ENCODE measurements around the gene KLHL26.

Gene KLHL26

GRCh38 chr19:18651733-18652132 lies 14.9 kb downstream of the KLHL26 start:
- DNase-seq, result no peak
- TF ChIP-seq GATA1 (IDR thresholded peaks at IDR 0.05; ENCODE audit: low read depth, low read length) (no peak), POLR2A (IDR thresholded peaks at IDR 0.05; ENCODE audit: low read length) (no peak)

- no peak for DNase-seq
Observed at GRCh38 chr19:18653853-18654252, 17.0 kb downstream of the KLHL26 start.

DNA sequence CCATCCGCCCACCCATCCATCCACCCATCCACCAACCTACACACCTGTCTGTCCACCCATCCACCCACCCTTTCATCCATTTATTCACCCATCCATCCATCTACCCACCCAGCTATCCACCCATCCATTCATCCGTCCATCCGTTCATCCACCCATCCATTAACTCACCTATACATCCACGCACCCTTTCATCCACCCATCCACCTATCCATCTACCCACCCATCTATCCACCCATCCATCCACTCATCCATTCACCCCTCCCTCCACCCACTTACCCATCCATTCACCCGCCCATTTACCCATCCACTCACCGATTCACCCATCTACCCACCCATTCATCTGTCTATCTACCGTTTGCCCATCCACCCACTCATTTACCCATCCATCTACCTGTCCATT lies 17.6 kb downstream of the KLHL26 start:
- DNase-seq, result no peak
- TF ChIP-seq POLR2A (IDR thresholded peaks at IDR 0.05; ENCODE audit: low read length) (no peak), GATA1 (IDR thresholded peaks at IDR 0.05; ENCODE audit: low read depth, low read length) (no peak)

More at GRCh38 chr19:18653853-18654252, 17.0 kb downstream of the KLHL26 start:
- TF ChIP-seq POLR2A (IDR thresholded peaks at IDR 0.05; ENCODE audit: low read length) (no peak), GATA1 (IDR thresholded peaks at IDR 0.05; ENCODE audit: low read depth, low read length) (no peak)

- DNase-seq, result no peak
- no peak for TF ChIP-seq POLR2A (IDR thresholded peaks at IDR 0.05; ENCODE audit: low read length)
- TF ChIP-seq GATA1 (IDR thresholded peaks at IDR 0.05; ENCODE audit: low read depth, low read length), result no peak
Observed at GRCh38 chr19:18655173-18655844, 18.5 kb downstream of the KLHL26 start.

DNA sequence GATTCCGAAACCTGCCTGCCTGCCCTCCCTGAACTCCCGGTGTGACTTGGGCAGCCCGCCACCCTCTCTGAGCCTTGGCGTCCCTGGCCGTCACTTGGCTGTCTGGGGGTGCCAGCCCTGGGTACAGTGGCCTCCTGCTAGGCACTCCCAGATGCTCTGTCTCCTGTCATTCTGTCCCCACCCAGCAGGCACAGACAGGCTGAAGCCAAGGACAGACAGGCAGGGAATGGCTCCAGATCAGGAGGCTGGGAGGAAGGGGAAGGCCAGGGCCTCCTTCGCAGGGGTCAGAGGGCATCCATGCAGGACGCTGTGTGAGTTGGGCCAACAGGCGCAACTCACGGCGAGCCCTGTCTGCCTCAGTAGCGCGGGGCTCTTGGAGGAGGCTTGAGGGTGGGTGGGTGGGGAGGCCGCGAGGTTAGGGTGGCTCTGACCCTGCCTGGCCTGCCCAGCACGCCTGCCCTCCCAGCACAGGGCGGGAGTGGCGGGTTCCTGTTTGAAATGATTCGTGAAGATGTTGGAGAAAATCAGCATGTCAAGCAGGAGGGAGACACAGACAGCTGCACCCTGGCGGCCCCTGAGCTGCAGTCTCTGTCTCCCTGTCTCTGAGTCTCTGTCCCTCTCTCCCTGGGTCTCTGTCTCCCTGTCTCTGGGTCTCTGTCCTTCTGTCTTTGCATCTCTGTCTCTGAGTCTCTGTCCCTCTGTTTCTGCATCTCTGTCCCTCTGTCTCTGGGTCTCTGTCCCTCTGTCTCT lies 19.7 kb downstream of the KLHL26 start:
- DNase-seq, result no peak
- no peak for TF ChIP-seq POLR2A (IDR thresholded peaks at IDR 0.05; ENCODE audit: low read length)
- no peak for TF ChIP-seq GATA1 (IDR thresholded peaks at IDR 0.05; ENCODE audit: low read depth, low read length)

DNA sequence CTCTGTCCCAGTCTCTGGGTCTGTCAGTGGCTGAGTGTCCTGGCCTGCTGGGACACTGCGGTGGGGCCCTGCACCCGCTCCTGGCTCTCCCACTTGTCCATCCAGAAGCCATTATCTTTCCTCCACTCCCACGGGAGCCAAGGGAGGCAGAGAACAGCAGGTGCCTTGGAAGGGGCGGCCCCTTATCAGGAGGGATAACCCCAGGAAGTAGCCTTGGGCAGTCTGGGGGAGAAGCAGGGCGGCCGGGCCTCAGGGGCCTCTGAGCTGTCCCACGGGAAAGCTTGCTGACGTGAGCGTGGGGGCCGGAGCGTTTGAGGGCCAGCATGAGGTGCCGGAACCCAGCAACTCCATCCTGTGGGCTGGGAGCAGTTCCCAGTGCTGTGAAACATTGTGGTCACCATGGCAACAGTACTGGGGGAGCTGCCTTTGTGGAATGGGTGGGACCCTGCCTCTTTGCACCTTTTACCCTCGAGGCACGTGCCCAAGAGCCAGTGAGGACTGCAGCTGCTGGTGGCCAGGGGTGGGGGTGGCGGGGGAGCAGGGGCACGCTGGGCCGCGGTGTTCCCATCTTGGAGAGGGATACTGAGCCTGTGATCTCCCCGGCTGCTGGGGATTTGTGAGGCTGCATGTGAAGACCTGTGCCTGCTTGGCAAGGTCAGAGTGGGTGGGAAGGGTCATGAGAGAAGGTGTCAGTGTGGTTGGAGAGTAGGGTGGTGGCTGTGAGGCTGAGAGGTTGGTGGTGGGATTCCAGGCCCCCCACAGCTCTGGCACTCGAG lies 20.9 kb downstream of the KLHL26 start:
- DNase-seq, result no peak
- no peak for TF ChIP-seq POLR2A (IDR thresholded peaks at IDR 0.05; ENCODE audit: low read length)
- no peak for TF ChIP-seq GATA1 (IDR thresholded peaks at IDR 0.05; ENCODE audit: low read depth, low read length)

DNA sequence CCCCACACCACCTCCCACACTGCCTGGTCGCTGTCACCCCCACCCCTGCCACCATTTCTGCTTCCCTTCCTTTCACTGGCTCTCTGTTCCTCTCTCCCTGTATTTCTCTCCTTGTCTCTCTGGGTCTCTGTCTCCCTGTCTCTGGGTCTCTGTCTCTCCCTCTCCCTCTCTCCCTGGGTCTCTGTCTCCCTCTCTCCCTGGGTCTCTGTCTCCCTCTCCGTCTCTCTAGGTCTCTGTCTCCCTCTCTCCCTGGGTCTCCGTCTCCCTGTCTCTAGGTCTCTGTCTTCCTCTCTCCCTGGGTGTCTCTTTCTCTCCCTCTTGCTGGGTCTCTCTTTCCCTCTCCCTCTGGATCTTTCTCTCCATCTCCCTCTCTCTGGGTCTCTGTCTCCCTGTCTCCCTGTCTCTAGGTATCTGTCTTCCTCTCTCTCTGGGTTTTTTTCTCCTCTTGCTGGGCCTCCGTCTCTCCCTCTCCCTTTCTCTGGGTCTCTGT lies 21.6 kb downstream of the KLHL26 start:
- no peak for TF ChIP-seq GATA1 (IDR thresholded peaks at IDR 0.05; ENCODE audit: low read depth, low read length)
- TF ChIP-seq POLR2A (IDR thresholded peaks at IDR 0.05; ENCODE audit: low read length), result no peak
- no peak for DNase-seq

- TF ChIP-seq GATA1 (IDR thresholded peaks at IDR 0.05; ENCODE audit: low read depth, low read length) (no peak), POLR2A (IDR thresholded peaks at IDR 0.05; ENCODE audit: low read length) (no peak)
- no peak for DNase-seq
Observed at GRCh38 chr19:18659281-18660050, 22.6 kb downstream of the KLHL26 start.

DNA sequence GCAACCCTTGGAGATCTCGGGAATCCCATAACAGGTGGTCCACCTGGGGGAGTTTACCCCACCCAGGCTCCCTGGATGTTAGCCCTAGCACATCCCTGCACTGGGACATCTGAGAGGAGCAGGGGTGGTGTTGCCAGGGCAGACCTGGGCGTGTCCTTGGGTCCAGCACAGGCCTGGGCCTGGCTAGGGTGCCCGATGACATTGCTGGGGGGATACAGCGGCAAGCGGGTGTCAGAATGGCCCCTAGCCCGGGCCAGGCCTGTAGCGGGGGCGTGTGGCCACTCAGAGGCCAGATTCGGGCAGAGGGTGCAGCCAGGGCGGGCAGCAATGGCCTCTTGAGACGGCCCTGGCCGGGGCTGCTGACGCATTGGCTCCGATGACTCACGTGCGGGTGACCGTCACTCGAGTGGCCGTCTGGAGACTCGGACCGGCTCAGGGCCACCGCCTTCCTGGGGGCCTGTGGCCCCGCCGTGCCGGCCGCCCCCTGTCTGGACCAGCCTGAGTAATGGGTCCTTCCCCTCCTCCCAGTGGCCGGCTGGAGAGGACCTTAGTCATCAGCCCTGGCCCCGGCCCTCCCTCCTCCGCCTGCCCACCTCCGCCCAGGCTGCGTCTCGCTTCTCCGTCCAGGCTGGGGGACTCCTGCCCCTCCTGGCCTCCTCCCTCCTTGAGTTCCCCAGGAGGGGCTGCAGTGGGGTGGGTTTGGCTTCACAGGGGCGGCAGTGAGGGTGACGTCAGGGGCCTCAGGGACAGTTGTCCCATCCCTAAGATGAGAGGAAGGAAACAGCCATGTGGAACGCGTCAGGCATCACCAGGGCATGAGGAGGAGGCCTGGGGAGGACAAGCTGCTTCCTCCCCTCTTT lies 23.5 kb downstream of the KLHL26 start:
- no peak for DNase-seq
- TF ChIP-seq POLR2A (IDR thresholded peaks at IDR 0.05; ENCODE audit: low read length) (no peak), GATA1 (IDR thresholded peaks at IDR 0.05; ENCODE audit: low read depth, low read length) (no peak)

GRCh38 chr19:18660939-18661670 lies 24.3 kb downstream of the KLHL26 start:
- TF ChIP-seq POLR2A (IDR thresholded peaks at IDR 0.05; ENCODE audit: low read length), result no peak
- no peak for TF ChIP-seq GATA1 (IDR thresholded peaks at IDR 0.05; ENCODE audit: low read depth, low read length)
- DNase-seq, result no peak

- no peak for TF ChIP-seq POLR2A (IDR thresholded peaks at IDR 0.05; ENCODE audit: low read length)
- TF ChIP-seq GATA1 (IDR thresholded peaks at IDR 0.05; ENCODE audit: low read depth, low read length), result no peak
- DNase-seq, result no peak
Observed at GRCh38 chr19:18662972-18663732, 26.3 kb downstream of the KLHL26 start.

All from erythroblast (primary cell).